ENCODE measurements around the gene SPOCK2. TPM values are rescaled to one million over a fixed set of nuclear protein-coding genes. Genes with fewer than 3 reads are reported as not detected.

The SPOCK2 gene
- total and polyA plus RNA-seq, 8 donors: 4.5 to 107 (median 8.7) TPM

- Histone ChIP-seq H3K27ac (no peak overlapping the region), H3K4me3 (no peak overlapping the region), H3K9me3 (no peaks in the 10 kb centered on the region), H3K36me3 (peaks cover 0 to 3% of the 10 kb centered on the region in 2 donors), H3K27me3 (no peaks in the 10 kb centered on the region), H3K4me1 (no peaks in the 10 kb centered on the region)
- DNase-seq: no peak
- TF ChIP-seq CTCF (IDR thresholded peaks at IDR 0.05): no peak
- ATAC-seq: no peak
- intact Hi-C loops (cut with DNase I): no loop called here
Observed at GRCh38 chr10:72068126-72068765, 20.1 kb downstream of the SPOCK2 start.

- Histone ChIP-seq H3K9me3 (no peaks in the 10 kb centered on the region), H3K4me3 (no peak overlapping the region), H3K36me3 (peaks cover 0 to 7% of the 10 kb centered on the region in 2 donors), H3K27ac (no peak overlapping the region), H3K4me1 (no peaks in the 10 kb centered on the region), H3K27me3 (no peaks in the 10 kb centered on the region)
- DNase-seq (no peak), ATAC-seq (no peak)
- intact Hi-C loops (cut with DNase I): no loop called here
- no peak for TF ChIP-seq CTCF (IDR thresholded peaks at IDR 0.05)
Observed at GRCh38 chr10:72067463-72068125, 20.8 kb downstream of the SPOCK2 start.

- Histone ChIP-seq H3K9me3 (no peaks in the 10 kb centered on the region), H3K36me3 (peaks cover 0 to 4% of the 10 kb centered on the region in 2 donors), H3K4me3 (no peak overlapping the region), H3K27ac (no peak overlapping the region), H3K4me1 (no peaks in the 10 kb centered on the region), H3K27me3 (no peaks in the 10 kb centered on the region)
- DNase-seq (no peak), ATAC-seq (no peak)
- no peak for TF ChIP-seq CTCF (IDR thresholded peaks at IDR 0.05)
- intact Hi-C loops (cut with DNase I): no loop called here
Observed at GRCh38 chr10:72066318-72067284, 21.8 kb downstream of the SPOCK2 start.

GRCh38 chr10:72065439-72066025, 22.8 kb downstream of the SPOCK2 start:
- H3K27me3 ChIP-seq: no peaks in the 10 kb centered on the region
- intact Hi-C loops (cut with DNase I): no loop called here
- TF ChIP-seq CTCF (IDR thresholded peaks at IDR 0.05): no peak
- DNase-seq (no peak), ATAC-seq (no peak)
- no peaks in the 10 kb centered on the region for H3K4me1 ChIP-seq
- H3K36me3 ChIP-seq: peaks cover 0 to 4% of the 10 kb centered on the region in 2 donors
- no peaks in the 10 kb centered on the region for H3K9me3 ChIP-seq
- H3K27ac ChIP-seq: no peak overlapping the region
- H3K4me3 ChIP-seq: no peak overlapping the region

All from left lung (tissue), 10 donors.